ENCODE data around the gene PROB1. TPM values are rescaled to one million over a fixed set of nuclear protein-coding genes. Genes with fewer than 3 reads are reported as not detected.

Gene PROB1
- total and polyA plus RNA-seq, 2 of the 13 experiments (the other 11 are each of a cell fraction or from before 2014, with no cell fraction given): 0.69 to 1.1 TPM

GRCh38 chr5:139388198-139388821 lies 6.6 kb downstream of the PROB1 start (continued):
- TF ChIP-seq SCMH1 (CRISPR knock-in tag; IDR thresholded peaks at IDR 0.05; ENCODE audit: borderline replicate concordance) (no peak), NRL (CRISPR knock-in tag; IDR thresholded peaks at IDR 0.05; ENCODE audit: borderline replicate concordance) (no peak), ZNF841 (CRISPR knock-in tag; IDR thresholded peaks at IDR 0.05; ENCODE audit: borderline replicate concordance) (no peak), ZNF282 (IDR thresholded peaks at IDR 0.05; ENCODE audit: partially characterized antibody) (no peak), USF2 (IDR thresholded peaks at IDR 0.05; ENCODE audit: low read depth, low read length) (no peak), USF2 (CRISPR knock-in tag; IDR thresholded peaks at IDR 0.05; ENCODE audit: borderline replicate concordance) (no peak), ZFY (CRISPR knock-in tag; IDR thresholded peaks at IDR 0.05) (no peak; the same call in 1 of the 2 replicates), KAT8 (CRISPR knock-in tag; IDR thresholded peaks at IDR 0.05) (peak; percentile 34; the same call in 1 of the 2 replicates), RXRA (CRISPR knock-in tag; IDR thresholded peaks at IDR 0.05) (0 out of 2 replicates have a peak, but pooled peaks have one; percentile 14), ZNF883 (CRISPR knock-in tag; IDR thresholded peaks at IDR 0.05; ENCODE audit: not compliant biosample characterization) (no peak), PHF21A (CRISPR knock-in tag; IDR thresholded peaks at IDR 0.05) (no peak), ZMYM2 (CRISPR knock-in tag; IDR thresholded peaks at IDR 0.05) (no peak), ZNF451 (CRISPR knock-in tag; IDR thresholded peaks at IDR 0.05) (no peak; the same call in 1 of the 2 replicates), ZNF101 (CRISPR knock-in tag; IDR thresholded peaks at IDR 0.05; ENCODE audit: borderline replicate concordance, low read depth) (no peak), ZNF337 (CRISPR knock-in tag; IDR thresholded peaks at IDR 0.05; ENCODE audit: borderline replicate concordance, low read depth) (no peak), POLR2G (IDR thresholded peaks at IDR 0.05; ENCODE audit: low read depth, low read length) (peak; percentile 54; the same call in 1 of the 2 replicates), ZNF512B (CRISPR knock-in tag; IDR thresholded peaks at IDR 0.05; ENCODE audit: borderline replicate concordance) (no peak)
- TF ChIP-seq, protein P1, sequence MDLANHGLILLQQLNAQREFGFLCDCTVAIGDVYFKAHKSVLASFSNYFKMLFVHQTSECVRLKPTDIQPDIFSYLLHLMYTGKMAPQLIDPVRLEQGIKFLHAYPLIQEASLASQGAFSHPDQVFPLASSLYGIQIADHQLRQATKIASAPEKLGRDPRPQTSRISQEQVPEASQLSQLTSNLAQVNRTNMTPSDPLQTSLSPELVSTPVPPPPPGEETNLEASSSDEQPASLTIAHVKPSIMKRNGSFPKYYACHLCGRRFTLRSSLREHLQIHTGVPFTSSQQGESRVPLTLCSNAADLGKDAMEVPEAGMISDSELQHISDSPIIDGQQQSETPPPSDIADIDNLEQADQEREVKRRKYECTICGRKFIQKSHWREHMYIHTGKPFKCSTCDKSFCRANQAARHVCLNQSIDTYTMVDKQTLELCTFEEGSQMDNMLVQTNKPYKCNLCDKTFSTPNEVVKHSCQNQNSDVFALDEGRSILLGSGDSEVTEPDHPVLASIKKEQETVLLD (CRISPR knock-in tag; IDR thresholded peaks at IDR 0.05; ENCODE audit: low read depth): no peak
